ENCODE data around the gene DPEP2. TPM values are rescaled to one million over a fixed set of nuclear protein-coding genes. Genes with fewer than 3 reads are reported as not detected.

The DPEP2 gene
- total and polyA plus RNA-seq, 2 of the 13 experiments (the other 11 are each of a cell fraction or from before 2014, with no cell fraction given), result 0.18 TPM; not detected in 1

GRCh38 chr16:68022728-68023537 is 23.6 kb upstream of the DPEP2 start, which contains the start of the genes DDX28 and DUS2 (continued):
- no peak for TF ChIP-seq SP1 (IDR thresholded peaks at IDR 0.05)
- TF ChIP-seq SP1 (CRISPR knock-in tag; IDR thresholded peaks at IDR 0.05), result peak; percentile 85
- TF ChIP-seq MIER2 (CRISPR knock-in tag; IDR thresholded peaks at IDR 0.05), result peak; percentile 34
- TF ChIP-seq SRSF1 (optimal IDR thresholded peaks at IDR 0.05; ENCODE audit: low read depth, low read length), result no peak
- peak; percentile 22; the same call in 1 of the 2 replicates for TF ChIP-seq RFX3 (CRISPR knock-in tag; IDR thresholded peaks at IDR 0.05)
- TF ChIP-seq ZBTB7A (CRISPR knock-in tag; IDR thresholded peaks at IDR 0.05), result peak; percentile 78
- TF ChIP-seq SETDB1 (CRISPR knock-in tag; IDR thresholded peaks at IDR 0.05; ENCODE audit: borderline replicate concordance), result no peak
- TF ChIP-seq BCLAF1 (IDR thresholded peaks at IDR 0.05), result no peak
- no peak for TF ChIP-seq ZNF382 (CRISPR knock-in tag; IDR thresholded peaks at IDR 0.05; ENCODE audit: borderline replicate concordance)
- peak; percentile 56 for TF ChIP-seq ZNF616 (CRISPR knock-in tag; IDR thresholded peaks at IDR 0.05; ENCODE audit: low read depth)
- TF ChIP-seq HMGXB4 (CRISPR knock-in tag; IDR thresholded peaks at IDR 0.05; ENCODE audit: borderline replicate concordance in 1 of 2, low read depth in 1 of 2), result peak; percentile 97
- peak; percentile 79; the same call in 1 of the 2 replicates for TF ChIP-seq ZMYM3 (CRISPR knock-in tag; IDR thresholded peaks at IDR 0.05)
- no peak for TF ChIP-seq ZNF3 (CRISPR knock-in tag; IDR thresholded peaks at IDR 0.05)
- no peak for TF ChIP-seq ZNF260 (CRISPR knock-in tag; IDR thresholded peaks at IDR 0.05; ENCODE audit: borderline replicate concordance, low read depth)
- no peak for TF ChIP-seq ZNF160 (CRISPR knock-in tag; IDR thresholded peaks at IDR 0.05)
- no peak for TF ChIP-seq ELF4 (CRISPR knock-in tag; IDR thresholded peaks at IDR 0.05; ENCODE audit: borderline replicate concordance)
- no peak for TF ChIP-seq PCBP2 (optimal IDR thresholded peaks at IDR 0.05; ENCODE audit: low read depth, low read length, poor library complexity, severe bottlenecking)
- peak; percentile 52 for TF ChIP-seq ONECUT2 (CRISPR knock-in tag; IDR thresholded peaks at IDR 0.05)
- 0 out of 2 replicates have a peak, but pooled peaks have one; percentile 14 for TF ChIP-seq SP140L (CRISPR knock-in tag; IDR thresholded peaks at IDR 0.05; ENCODE audit: borderline replicate concordance)
- TF ChIP-seq ZNF12 (CRISPR knock-in tag; IDR thresholded peaks at IDR 0.05), result peak; percentile 41; the same call in 1 of the 2 replicates
- TF ChIP-seq ZNF33B (CRISPR knock-in tag; IDR thresholded peaks at IDR 0.05), result no peak; the same call in 1 of the 2 replicates
- TF ChIP-seq NFE2L1 (CRISPR knock-in tag; IDR thresholded peaks at IDR 0.05; ENCODE audit: borderline replicate concordance), result no peak

Data from HepG2 (cell line).